ENCODE measurements around the gene PUM1. TPM values are rescaled to one million over a fixed set of nuclear protein-coding genes. Genes with fewer than 3 reads are reported as not detected.
"Not testable (repeated sequence)": the region's sequence is repeated elsewhere in the genome, so short reads cannot be mapped to it uniquely, and the experiment has no call there.

Gene PUM1
- total RNA-seq, 4 donors from 2014 or later, result 83.2 to 118 (median 106) TPM

DNA sequence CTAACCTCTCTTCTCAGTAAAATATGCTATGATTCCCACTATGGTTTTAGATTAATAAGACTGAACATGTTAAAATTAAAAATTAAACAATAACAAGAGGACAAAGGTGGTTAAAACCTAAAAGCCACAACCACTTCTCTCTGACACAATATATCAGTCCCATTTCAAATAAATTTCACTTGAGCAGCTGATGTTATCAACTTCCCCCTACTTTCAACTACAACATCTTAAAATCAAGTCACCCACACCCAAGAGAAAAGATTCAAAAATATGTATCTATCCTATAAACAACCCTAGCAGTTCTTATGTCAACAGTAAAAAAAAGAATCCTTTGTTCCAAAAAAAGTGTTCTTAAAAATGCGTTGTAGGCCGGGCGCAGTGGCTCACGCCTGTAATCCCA is 7.5 kb downstream of the PUM1 start:
- intact Hi-C loops (cut with DNase I; ENCODE audit: low total_unique reads), result no loop called here
- TF ChIP-seq POLR2A (IDR thresholded peaks at IDR 0.05), result no peak
- no peak for TF ChIP-seq CTCF (IDR thresholded peaks at IDR 0.05)
- WGBS, 2 donors, result 85 to 97% methylated on average over 4 of the region's 4 CpGs
- DNase-seq (ENCODE audit: low spot score in 2 of 2), result no peak
- H3K4me3 ChIP-seq (ENCODE audit: low read depth, poor library complexity, severe bottlenecking), result no peak overlapping the region

GRCh38 chr1:31055953-31056352 is 9.6 kb downstream of the PUM1 start:
- WGBS, 2 donors, result 100% methylated on average over 1 of the region's 1 CpG
- H3K4me3 ChIP-seq (ENCODE audit: low read depth, poor library complexity, severe bottlenecking), result no peak overlapping the region
- TF ChIP-seq POLR2A (IDR thresholded peaks at IDR 0.05), result no peak
- no peak for TF ChIP-seq CTCF (IDR thresholded peaks at IDR 0.05)
- DNase-seq (ENCODE audit: low spot score in 2 of 2), result no peak
- intact Hi-C loops (cut with DNase I; ENCODE audit: low total_unique reads), result no loop called here

GRCh38 chr1:31055501-31055900 is 10.0 kb downstream of the PUM1 start:
- intact Hi-C loops (cut with DNase I; ENCODE audit: low total_unique reads), result no loop called here
- TF ChIP-seq CTCF (IDR thresholded peaks at IDR 0.05) (no peak), POLR2A (IDR thresholded peaks at IDR 0.05) (no peak)
- H3K4me3 ChIP-seq (ENCODE audit: low read depth, poor library complexity, severe bottlenecking), result no peak overlapping the region
- 53 to 64% methylated on average over 3 of the region's 3 CpGs for WGBS, 2 donors
- DNase-seq (ENCODE audit: low spot score in 2 of 2), result no peak

- no peak overlapping the region for H3K4me3 ChIP-seq (ENCODE audit: low read depth, poor library complexity, severe bottlenecking)
- intact Hi-C loops (cut with DNase I; ENCODE audit: low total_unique reads), result no loop called here
- TF ChIP-seq POLR2A (IDR thresholded peaks at IDR 0.05), result no peak
- TF ChIP-seq CTCF (IDR thresholded peaks at IDR 0.05), result no peak
- no peak for DNase-seq (ENCODE audit: low spot score in 2 of 2)
- WGBS, 2 donors, result 81 to 87% methylated on average over 5 of the region's 5 CpGs
Measured at GRCh38 chr1:31054958-31055481, 10.5 kb downstream of the PUM1 start.

- intact Hi-C loops (cut with DNase I; ENCODE audit: low total_unique reads), result no loop called here
- no peak overlapping the region for H3K4me3 ChIP-seq (ENCODE audit: low read depth, poor library complexity, severe bottlenecking)
- no peak for TF ChIP-seq CTCF (IDR thresholded peaks at IDR 0.05)
- no peak for DNase-seq (ENCODE audit: low spot score in 2 of 2)
- WGBS, 2 donors, result 32 to 33% methylated on average over 3 of the region's 3 CpGs
Measured at GRCh38 chr1:31054349-31054748, 11.2 kb downstream of the PUM1 start.

- intact Hi-C loops (cut with DNase I; ENCODE audit: low total_unique reads); DNase-seq (ENCODE audit: low spot score in 2 of 2); H3K4me3 ChIP-seq (ENCODE audit: low read depth, poor library complexity, severe bottlenecking): not testable (repeated sequence)
- 76 to 92% methylated on average over 14 of the region's 14 CpGs for WGBS, 2 donors
Measured at GRCh38 chr1:31052613-31053012, 12.9 kb downstream of the PUM1 start.

All from lower leg skin (tissue), 4 donors.